Measurements from ENCODE around the gene MYL7.
A peak's percentile ranks its signal among the peaks of the same experiment; 100 is the strongest.

The MYL7 gene

DNA sequence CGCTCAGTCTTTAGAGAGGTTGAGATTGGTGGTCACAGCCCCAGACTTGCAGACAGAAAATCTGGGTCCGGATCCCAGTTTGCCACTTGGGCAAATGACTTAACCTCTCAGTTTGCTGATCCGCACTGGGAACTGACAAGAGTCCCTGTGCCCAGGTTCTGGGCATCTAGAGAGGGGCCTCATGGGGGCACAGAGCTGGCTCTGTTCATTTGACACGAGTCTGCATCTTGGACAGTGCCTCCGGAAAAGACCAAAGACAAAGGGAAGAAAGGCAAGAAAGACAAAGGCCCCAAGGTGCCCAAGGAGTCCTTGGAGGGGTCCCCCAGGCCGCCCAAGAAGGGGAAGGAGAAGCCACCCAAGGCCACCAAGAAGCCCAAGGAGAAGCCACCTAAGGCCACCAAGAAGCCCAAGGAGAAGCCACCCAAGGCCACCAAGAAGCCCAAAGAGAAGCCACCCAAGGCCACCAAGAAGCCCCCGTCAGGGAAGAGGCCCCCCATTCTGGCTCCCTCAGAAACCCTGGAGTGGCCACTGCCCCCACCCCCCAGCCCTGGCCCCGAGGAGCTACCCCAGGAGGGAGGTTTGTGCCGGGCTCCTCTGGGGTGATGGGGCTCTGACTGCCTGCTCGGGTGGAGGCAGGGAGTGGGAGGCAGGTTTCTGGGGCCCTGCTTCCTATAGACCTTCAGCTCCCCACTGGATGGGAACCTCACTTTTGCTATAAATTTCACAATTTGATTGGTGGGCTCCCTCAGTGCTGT is 34.6 kb downstream of the MYL7 start:
- Histone ChIP-seq H3K9ac (ENCODE audit: insufficient read length, low read depth) (no peak overlapping the region), H3K36me3 (ENCODE audit: insufficient read depth, insufficient read length, low read length) (peaks cover 55% of the 10 kb centered on the region), H3K4me3 (ENCODE audit: insufficient read length, low read depth) (no peak overlapping the region), H3K9me3 (ENCODE audit: insufficient read depth, low read length) (no peaks in the 10 kb centered on the region), H3K4me1 (ENCODE audit: insufficient read depth, insufficient read length) (peaks cover 19% of the 10 kb centered on the region), H3K27me3 (ENCODE audit: insufficient read depth, insufficient read length) (peaks cover 34% of the 10 kb centered on the region)
- DNase-seq (ENCODE audit: low read depth, low spot score): no peak
- TF ChIP-seq SUZ12 (IDR thresholded peaks at IDR 0.05; ENCODE audit: extremely low read depth, insufficient read depth, insufficient read length) (no peak), YY1 (IDR thresholded peaks at IDR 0.05; ENCODE audit: insufficient read depth, insufficient read length) (no peak), ZNF274 (IDR thresholded peaks at IDR 0.05; ENCODE audit: low read depth, low read length) (no peak)

GRCh38 chr7:44105832-44106231 is 35.3 kb downstream of the MYL7 start:
- Histone ChIP-seq H3K36me3 (ENCODE audit: insufficient read depth, insufficient read length, low read length) (peaks cover 48% of the 10 kb centered on the region), H3K27me3 (ENCODE audit: insufficient read depth, insufficient read length) (peaks cover 35% of the 10 kb centered on the region), H3K9me3 (ENCODE audit: insufficient read depth, low read length) (no peaks in the 10 kb centered on the region), H3K4me3 (ENCODE audit: insufficient read length, low read depth) (no peak overlapping the region), H3K9ac (ENCODE audit: insufficient read length, low read depth) (no peak overlapping the region), H3K4me1 (ENCODE audit: insufficient read depth, insufficient read length) (peaks cover 22% of the 10 kb centered on the region)
- no peak for DNase-seq (ENCODE audit: low read depth, low spot score)
- TF ChIP-seq SUZ12 (IDR thresholded peaks at IDR 0.05; ENCODE audit: extremely low read depth, insufficient read depth, insufficient read length): no peak

- no peak for TF ChIP-seq ZNF274 (IDR thresholded peaks at IDR 0.05; ENCODE audit: low read depth, low read length)
- TF ChIP-seq SUZ12 (IDR thresholded peaks at IDR 0.05; ENCODE audit: extremely low read depth, insufficient read depth, insufficient read length): no peak
- no peak for TF ChIP-seq YY1 (IDR thresholded peaks at IDR 0.05; ENCODE audit: insufficient read depth, insufficient read length)
- H3K9ac ChIP-seq (ENCODE audit: insufficient read length, low read depth): peak overlapping the region; percentile 74
- peaks cover 41% of the 10 kb centered on the region for H3K36me3 ChIP-seq (ENCODE audit: insufficient read depth, insufficient read length, low read length)
- no peak for DNase-seq (ENCODE audit: low read depth, low spot score)
- peaks cover 27% of the 10 kb centered on the region for H3K4me1 ChIP-seq (ENCODE audit: insufficient read depth, insufficient read length)
- H3K27me3 ChIP-seq (ENCODE audit: insufficient read depth, insufficient read length): peaks cover 35% of the 10 kb centered on the region
- no peaks in the 10 kb centered on the region for H3K9me3 ChIP-seq (ENCODE audit: insufficient read depth, low read length)
- H3K4me3 ChIP-seq (ENCODE audit: insufficient read length, low read depth): peak overlapping the region; percentile 49
Observed at GRCh38 chr7:44104860-44105771, 36.0 kb downstream of the MYL7 start.

GRCh38 chr7:44103923-44104859 is 36.9 kb downstream of the MYL7 start, which contains the start of gene AEBP1:
Gene AEBP1, plus strand, starts transcription at chr7:44104345. Its CDS starts 321 bp downstream, at chr7:44104666.
- peaks cover 35% of the 10 kb centered on the region for H3K27me3 ChIP-seq (ENCODE audit: insufficient read depth, insufficient read length)
- TF ChIP-seq ZNF274 (IDR thresholded peaks at IDR 0.05; ENCODE audit: low read depth, low read length) (no peak), SUZ12 (IDR thresholded peaks at IDR 0.05; ENCODE audit: extremely low read depth, insufficient read depth, insufficient read length) (no peak), YY1 (IDR thresholded peaks at IDR 0.05; ENCODE audit: insufficient read depth, insufficient read length) (no peak)
- no peaks in the 10 kb centered on the region for H3K9me3 ChIP-seq (ENCODE audit: insufficient read depth, low read length)
- no peak for DNase-seq (ENCODE audit: low read depth, low spot score)
- peak within 1 kb of the TSS; percentile 49 for H3K4me3 ChIP-seq (ENCODE audit: insufficient read length, low read depth)
- peaks cover 32% of the 10 kb centered on the region for H3K36me3 ChIP-seq (ENCODE audit: insufficient read depth, insufficient read length, low read length)
- H3K9ac ChIP-seq (ENCODE audit: insufficient read length, low read depth): peak within 1 kb of the TSS; percentile 83
- H3K4me1 ChIP-seq (ENCODE audit: insufficient read depth, insufficient read length): peaks cover 27% of the 10 kb centered on the region

GRCh38 chr7:44103566-44103922 is 37.6 kb downstream of the MYL7 start:
- DNase-seq (ENCODE audit: low read depth, low spot score): no peak
- peak overlapping the region; percentile 57 for H3K9ac ChIP-seq (ENCODE audit: insufficient read length, low read depth)
- peaks cover 26% of the 10 kb centered on the region for H3K36me3 ChIP-seq (ENCODE audit: insufficient read depth, insufficient read length, low read length)
- peak overlapping the region; percentile 25 for H3K4me3 ChIP-seq (ENCODE audit: insufficient read length, low read depth)
- H3K4me1 ChIP-seq (ENCODE audit: insufficient read depth, insufficient read length): peaks cover 27% of the 10 kb centered on the region
- peaks cover 35% of the 10 kb centered on the region for H3K27me3 ChIP-seq (ENCODE audit: insufficient read depth, insufficient read length)
- TF ChIP-seq YY1 (IDR thresholded peaks at IDR 0.05; ENCODE audit: insufficient read depth, insufficient read length) (no peak), ZNF274 (IDR thresholded peaks at IDR 0.05; ENCODE audit: low read depth, low read length) (no peak), SUZ12 (IDR thresholded peaks at IDR 0.05; ENCODE audit: extremely low read depth, insufficient read depth, insufficient read length) (no peak)
- H3K9me3 ChIP-seq (ENCODE audit: insufficient read depth, low read length): no peaks in the 10 kb centered on the region

DNA sequence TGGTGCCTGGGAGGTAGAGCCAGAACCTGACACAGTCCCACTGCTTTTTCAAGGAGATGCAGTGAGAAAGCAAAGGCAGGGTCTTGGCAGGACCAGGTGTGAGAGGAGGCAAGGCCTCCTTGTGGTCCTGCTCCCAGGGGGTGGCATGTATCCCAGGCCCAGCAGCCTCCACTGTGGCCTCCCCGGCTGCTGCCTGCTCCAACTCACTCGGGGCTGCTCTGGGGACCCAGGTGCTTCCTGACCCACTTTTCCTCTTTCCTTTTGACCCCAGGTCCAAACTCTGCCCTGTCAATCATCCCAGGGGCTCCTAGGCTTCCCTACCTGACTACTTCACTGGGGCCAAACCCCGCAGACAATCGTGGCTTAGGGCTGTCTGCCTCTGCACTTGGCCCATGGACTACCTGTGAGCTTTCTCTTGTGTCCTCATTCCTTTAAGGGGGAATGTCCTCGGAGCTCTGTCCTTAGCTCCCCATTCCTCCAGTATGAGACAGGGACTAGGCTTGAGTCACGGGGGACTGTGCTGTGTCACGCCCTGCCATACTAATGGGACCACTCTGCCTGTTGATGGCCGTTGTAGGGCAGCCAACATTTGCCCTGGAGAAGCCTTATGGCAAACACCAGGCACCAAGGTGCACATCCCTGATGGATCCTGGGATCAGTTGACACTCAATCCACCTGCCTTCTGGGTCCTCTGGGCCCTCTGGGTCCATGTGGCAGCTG is 38.1 kb downstream of the MYL7 start:
- no peak overlapping the region for H3K9ac ChIP-seq (ENCODE audit: insufficient read length, low read depth)
- DNase-seq (ENCODE audit: low read depth, low spot score): no peak
- no peaks in the 10 kb centered on the region for H3K9me3 ChIP-seq (ENCODE audit: insufficient read depth, low read length)
- no peak overlapping the region for H3K4me3 ChIP-seq (ENCODE audit: insufficient read length, low read depth)
- no peak for TF ChIP-seq YY1 (IDR thresholded peaks at IDR 0.05; ENCODE audit: insufficient read depth, insufficient read length)
- no peak for TF ChIP-seq SUZ12 (IDR thresholded peaks at IDR 0.05; ENCODE audit: extremely low read depth, insufficient read depth, insufficient read length)
- TF ChIP-seq ZNF274 (IDR thresholded peaks at IDR 0.05; ENCODE audit: low read depth, low read length): no peak
- H3K4me1 ChIP-seq (ENCODE audit: insufficient read depth, insufficient read length): peaks cover 27% of the 10 kb centered on the region
- peaks cover 35% of the 10 kb centered on the region for H3K27me3 ChIP-seq (ENCODE audit: insufficient read depth, insufficient read length)
- peaks cover 21% of the 10 kb centered on the region for H3K36me3 ChIP-seq (ENCODE audit: insufficient read depth, insufficient read length, low read length)
